SJSA1 (cell line): Measurements from ENCODE around the gene ARL6. TPM values are rescaled to one million over a fixed set of nuclear protein-coding genes. Genes with fewer than 3 reads are reported as not detected.

Experiments
- DNase-seq, 2 experiments: peaks; one replicate each; pipeline ENCODE4 v3.0.0-alpha.2; 2015 to 2020; ENCODE audit warnings: low spot score in 2 of 2, low read depth in 1 of 2
- H3K27ac ChIP-seq: fragments of 250-450 bp; sonication (Bioruptor Pico); 2 replicates; pipeline ENCODE4 v1.5.1; 2020; ENCODE audit warnings: mild to moderate bottlenecking, moderate library complexity
- H3K27me3 ChIP-seq: fragments of 250-450 bp; sonication (Bioruptor Pico); replicated peaks from 2 replicates; pipeline ENCODE4 v1.5.1; 2020; ENCODE audit warnings: mild to moderate bottlenecking, moderate library complexity
- H3K36me3 ChIP-seq: fragments of 250-450 bp; sonication (Bioruptor Pico); 2 replicates; pipeline ENCODE4 v1.5.1; 2020; ENCODE audit warnings: mild to moderate bottlenecking
- H3K4me1 ChIP-seq: fragments of 250-450 bp; sonication (Bioruptor Pico); replicated peaks from 2 replicates; pipeline ENCODE4 v1.6.1; 2021; ENCODE audit warnings: mild to moderate bottlenecking
- H3K4me3 ChIP-seq: fragments of 250-450 bp; sonication (Bioruptor Pico); 2 replicates; pipeline ENCODE4 v1.5.1; 2020; ENCODE audit warnings: mild to moderate bottlenecking
- H3K9me3 ChIP-seq: fragments of 250-450 bp; sonication (Bioruptor Pico); replicated peaks from 2 replicates; pipeline ENCODE4 v1.5.1; 2020; ENCODE audit warnings: mild to moderate bottlenecking
- total RNA-seq: library from RNA; depleted of rRNA; stranded (reverse); fragments of >200 nt; shearing (Covaris generic); gene quantifications from 2 replicates; pipeline ENCODE4 v1.2.3, GENCODE V29; 2014

ARL6 gene
- total RNA-seq, 1 experiment from 2014 or later: 7.2 TPM

DNA sequence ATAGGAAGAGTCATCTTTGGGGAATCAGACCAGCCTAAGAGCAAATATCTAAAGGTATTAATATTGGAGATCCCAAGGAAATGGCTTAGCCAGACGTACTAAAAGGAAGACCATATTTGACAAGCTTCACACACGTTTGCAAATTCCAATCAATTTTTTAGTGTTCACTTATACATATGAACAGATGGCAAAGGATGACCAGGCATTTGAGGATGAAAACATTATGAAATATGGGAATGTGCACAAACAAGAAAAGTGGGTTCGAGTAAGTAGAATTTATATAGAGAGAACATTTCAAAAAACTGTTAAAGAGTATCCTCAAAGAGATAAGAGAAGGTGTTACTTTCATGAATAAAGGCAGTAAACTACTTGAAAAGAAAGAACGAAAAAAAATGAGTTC lies 31.4 kb downstream of the ARL6 start:
- Histone ChIP-seq H3K27me3 (no peaks in the 10 kb centered on the region), H3K4me1 (no peaks in the 10 kb centered on the region), H3K27ac (no peak overlapping the region), H3K36me3 (no peaks in the 10 kb centered on the region), H3K9me3 (no peaks in the 10 kb centered on the region), H3K4me3 (no peak overlapping the region)
- DNase-seq: no peak

DNA sequence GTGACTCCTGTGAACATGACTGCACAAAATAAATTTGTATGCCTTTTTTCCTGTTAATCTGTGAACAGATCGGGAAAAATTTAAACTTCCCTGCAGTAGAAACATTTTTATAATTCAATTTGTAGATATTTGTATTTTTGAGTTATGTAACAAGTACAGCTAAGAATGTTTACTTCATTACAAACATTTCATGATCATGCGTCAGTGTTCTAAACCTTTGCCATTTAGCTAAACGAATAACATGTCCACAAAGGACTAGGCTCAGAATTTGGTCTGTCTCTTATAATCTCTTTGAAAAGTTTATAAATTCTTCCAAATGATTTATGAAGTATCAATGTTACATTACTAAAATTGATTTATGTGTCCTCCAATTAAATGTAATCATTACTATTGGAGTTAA lies 39.9 kb downstream of the ARL6 start:
- no peaks in the 10 kb centered on the region for H3K27me3 ChIP-seq
- no peaks in the 10 kb centered on the region for H3K36me3 ChIP-seq
- no peaks in the 10 kb centered on the region for H3K4me1 ChIP-seq
- H3K9me3 ChIP-seq: no peaks in the 10 kb centered on the region
- no peak overlapping the region for H3K4me3 ChIP-seq
- no peak overlapping the region for H3K27ac ChIP-seq
- no peak for DNase-seq

- no peaks in the 10 kb centered on the region for H3K27me3 ChIP-seq
- DNase-seq: no peak
- no peaks in the 10 kb centered on the region for H3K36me3 ChIP-seq
- H3K27ac ChIP-seq: no peak overlapping the region
- no peak overlapping the region for H3K4me3 ChIP-seq
- no peaks in the 10 kb centered on the region for H3K9me3 ChIP-seq
- peaks cover 11% of the 10 kb centered on the region for H3K4me1 ChIP-seq
Observed at GRCh38 chr3:97810779-97811390, 46.3 kb downstream of the ARL6 start.

GRCh38 chr3:97815149-97815917 lies 50.8 kb downstream of the ARL6 start:
- Histone ChIP-seq H3K4me3 (no peak overlapping the region), H3K27me3 (no peaks in the 10 kb centered on the region), H3K9me3 (no peaks in the 10 kb centered on the region), H3K4me1 (peaks cover 11% of the 10 kb centered on the region), H3K36me3 (no peaks in the 10 kb centered on the region), H3K27ac (no peak overlapping the region)
- no peak for DNase-seq

DNA sequence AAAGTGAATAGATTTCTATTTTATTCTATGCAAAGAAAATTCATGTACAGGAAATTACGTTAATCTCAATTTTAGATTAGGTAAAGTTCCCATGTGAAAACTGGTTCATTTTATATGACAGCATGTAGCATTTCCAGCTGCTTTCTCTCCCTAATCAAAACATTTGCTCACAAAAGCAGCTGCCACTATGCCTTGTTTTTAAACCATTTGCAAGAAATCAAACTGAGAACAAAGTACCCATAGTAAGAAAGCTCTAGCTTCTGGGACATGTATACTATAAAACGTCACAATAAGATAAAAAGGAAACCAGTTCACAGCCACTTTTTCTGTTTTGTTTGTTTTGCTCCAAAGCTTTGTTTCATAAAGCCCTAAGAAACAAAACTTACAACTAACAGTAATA lies 52.3 kb downstream of the ARL6 start:
- Histone ChIP-seq H3K4me1 (peaks cover 8% of the 10 kb centered on the region), H3K9me3 (no peaks in the 10 kb centered on the region)
- DNase-seq: no peak

GRCh38 chr3:97817965-97818364 lies 53.4 kb downstream of the ARL6 start:
- peaks cover 6% of the 10 kb centered on the region for H3K4me1 ChIP-seq
- no peaks in the 10 kb centered on the region for H3K9me3 ChIP-seq
- no peak for DNase-seq
- no peak overlapping the region for H3K27ac ChIP-seq
- peaks cover 7% of the 10 kb centered on the region for H3K36me3 ChIP-seq
- H3K4me3 ChIP-seq: no peak overlapping the region
- H3K27me3 ChIP-seq: no peaks in the 10 kb centered on the region

More for the DNA sequence above, 52.3 kb downstream of the ARL6 start:
- Histone ChIP-seq H3K27ac (no peak overlapping the region), H3K36me3 (no peaks in the 10 kb centered on the region), H3K27me3 (no peaks in the 10 kb centered on the region), H3K4me3 (no peak overlapping the region)

DNA sequence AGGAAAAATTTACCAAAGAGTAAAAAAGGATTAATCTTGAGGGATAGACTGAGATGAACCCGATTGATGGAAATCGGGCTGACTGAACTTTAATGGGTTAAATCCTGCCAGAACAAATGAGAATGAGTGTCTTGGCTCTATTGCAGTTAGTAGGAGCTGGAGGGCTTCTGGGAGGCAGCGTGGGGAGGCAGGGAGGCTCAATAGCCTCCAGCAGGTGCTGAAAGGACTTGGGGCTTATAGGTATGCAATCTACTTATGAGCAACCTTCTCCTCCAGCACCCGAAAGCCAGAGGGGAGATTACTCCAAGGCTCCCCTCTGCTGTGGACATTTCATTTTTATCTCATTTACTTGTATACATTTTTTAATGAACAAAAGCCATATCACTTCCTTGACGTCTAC lies 56.2 kb downstream of the ARL6 start:
- H3K4me1 ChIP-seq: peaks cover 8% of the 10 kb centered on the region; the same call in 1 of the 2 replicates
- H3K4me3 ChIP-seq: peak overlapping the region; percentile 74; the same call in 1 of the 2 replicates
- H3K27me3 ChIP-seq: no peaks in the 10 kb centered on the region
- no peak overlapping the region for H3K27ac ChIP-seq
- H3K36me3 ChIP-seq: peaks cover 7% of the 10 kb centered on the region
- no peaks in the 10 kb centered on the region for H3K9me3 ChIP-seq
- no peak for DNase-seq

- H3K27ac ChIP-seq: no peak overlapping the region
- H3K36me3 ChIP-seq: peaks cover 7% of the 10 kb centered on the region
- H3K4me3 ChIP-seq: peak overlapping the region; percentile 74
- no peaks in the 10 kb centered on the region for H3K27me3 ChIP-seq
- peaks cover 8% of the 10 kb centered on the region; the same call in 1 of the 2 replicates for H3K4me1 ChIP-seq
- no peaks in the 10 kb centered on the region for H3K9me3 ChIP-seq
- peak in 1 of 2 experiments; percentile 55 for DNase-seq
Observed at GRCh38 chr3:97821287-97821773, 56.8 kb downstream of the ARL6 start.

GRCh38 chr3:97821774-97822358 lies 57.3 kb downstream of the ARL6 start, which contains the start of gene CRYBG3:
Gene CRYBG3, plus strand, starts transcription at chr3:97822011. Its CDS starts 196 bp downstream, at chr3:97822207.
- Histone ChIP-seq H3K27ac (peak within 1 kb of the TSS; percentile 31; the same call in 1 of the 2 replicates), H3K9me3 (no peaks in the 10 kb centered on the region)

DNA sequence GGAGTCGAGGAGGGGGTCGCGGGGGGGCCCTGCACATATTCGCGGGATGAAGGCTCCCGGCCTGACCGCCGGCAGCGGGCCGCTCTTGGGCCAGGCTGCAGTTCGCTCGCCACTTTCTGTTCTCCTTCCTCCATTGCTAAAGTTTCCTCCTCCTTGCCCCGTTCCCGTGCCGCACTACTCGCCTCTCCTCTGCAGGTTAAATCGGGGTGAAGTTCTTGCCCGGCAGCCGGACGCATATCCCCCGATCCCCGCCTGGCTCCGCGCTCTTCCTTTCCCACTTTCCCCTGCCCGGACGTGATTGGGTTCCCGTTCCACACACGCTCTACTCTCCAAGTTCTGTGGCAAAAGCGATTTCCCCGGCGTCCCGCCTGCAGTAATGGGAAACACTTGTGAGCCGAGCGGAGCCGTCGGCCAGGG lies 57.8 kb downstream of the ARL6 start:
- Histone ChIP-seq H3K36me3 (peaks cover 7% of the 10 kb centered on the region), H3K9me3 (no peaks in the 10 kb centered on the region), H3K4me1 (peaks cover 8% of the 10 kb centered on the region; the same call in 1 of the 2 replicates), H3K4me3 (peak overlapping the region; percentile 74), H3K27ac (peak overlapping the region; percentile 31; the same call in 1 of the 2 replicates), H3K27me3 (no peaks in the 10 kb centered on the region)
- peak in 1 of 2 experiments; percentile 52 for DNase-seq

More at GRCh38 chr3:97821774-97822358, 57.3 kb downstream of the ARL6 start, which contains the start of gene CRYBG3:
- Histone ChIP-seq H3K4me3 (peak within 1 kb of the TSS; percentile 74), H3K4me1 (peaks cover 8% of the 10 kb centered on the region; the same call in 1 of the 2 replicates), H3K36me3 (peaks cover 7% of the 10 kb centered on the region), H3K27me3 (no peaks in the 10 kb centered on the region)
- peak; percentile 67 to 80 for DNase-seq

DNA sequence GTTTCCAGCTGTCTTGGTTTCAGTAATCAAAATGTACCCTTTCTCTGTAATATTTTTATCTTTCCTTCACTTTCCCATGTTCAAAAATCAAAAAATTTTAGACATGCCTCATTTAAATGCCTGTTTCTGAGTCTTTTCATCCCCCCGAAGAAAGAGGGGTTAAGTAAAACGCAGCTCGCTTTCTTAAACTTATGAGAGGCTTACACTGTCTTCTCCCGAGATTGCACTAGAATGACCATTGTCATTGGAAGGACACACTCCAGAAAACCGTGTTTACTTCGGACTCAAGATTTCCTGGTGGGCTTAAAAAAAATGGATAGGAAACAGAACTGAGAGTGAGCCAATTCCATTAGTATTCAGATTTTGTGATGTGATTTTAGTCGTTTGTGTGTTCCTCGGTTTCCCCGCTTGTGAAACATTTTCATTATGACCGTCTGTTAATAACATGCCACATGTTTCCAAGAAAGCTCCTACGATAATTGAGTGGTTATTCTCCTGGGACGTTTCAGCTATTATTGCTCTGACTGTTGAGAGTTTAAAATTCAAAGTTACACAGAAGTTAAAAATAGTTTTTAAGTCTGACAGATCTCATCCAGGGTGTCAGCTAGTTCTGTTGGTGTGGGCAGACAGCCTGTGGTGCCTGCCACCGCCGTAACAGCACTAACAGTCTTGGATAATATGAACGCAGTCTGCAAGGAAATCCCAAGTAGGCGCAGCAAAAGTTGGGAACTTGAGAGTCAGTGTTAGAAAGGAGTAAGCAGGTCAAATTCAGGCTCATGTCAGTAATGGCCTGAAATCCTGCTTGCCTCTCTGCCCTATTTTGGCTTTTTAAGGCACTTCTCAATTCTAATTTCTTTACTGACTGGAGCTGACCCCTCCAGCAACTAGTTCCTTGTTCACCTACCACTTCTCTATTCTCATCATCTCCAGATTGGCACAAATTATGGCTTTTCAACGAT lies 58.8 kb downstream of the ARL6 start:
- Histone ChIP-seq H3K27me3 (no peaks in the 10 kb centered on the region), H3K36me3 (peaks cover 7% of the 10 kb centered on the region), H3K4me1 (peaks cover 8% of the 10 kb centered on the region; the same call in 1 of the 2 replicates), H3K4me3 (peak overlapping the region; percentile 74), H3K9me3 (no peaks in the 10 kb centered on the region), H3K27ac (no peak overlapping the region)
- peak in 1 of 2 experiments; percentile 16 for DNase-seq

GRCh38 chr3:97825101-97825500 lies 60.5 kb downstream of the ARL6 start:
- H3K4me3 ChIP-seq: no peak overlapping the region

More at GRCh38 chr3:97825101-97825500, 60.5 kb downstream of the ARL6 start:
- Histone ChIP-seq H3K4me1 (peaks cover 8% of the 10 kb centered on the region; the same call in 1 of the 2 replicates), H3K9me3 (no peaks in the 10 kb centered on the region), H3K27ac (no peak overlapping the region), H3K36me3 (peaks cover 7% of the 10 kb centered on the region), H3K27me3 (no peaks in the 10 kb centered on the region)
- no peak for DNase-seq
